Erythroblast (primary cell): ENCODE measurements around the gene WAC.

Experiments
- GATA1 ChIP-seq: IDR thresholded peaks from 2 replicates; pipeline ENCODE4 v1.6.1; 2011; ENCODE audit warnings: low read depth, mild to moderate bottlenecking, control low read depth, low read length, moderate library complexity
- POLR2A ChIP-seq: IDR thresholded peaks from 2 replicates; pipeline ENCODE4 v1.6.1; 2011; ENCODE audit warnings: mild to moderate bottlenecking, low read length

DNA sequence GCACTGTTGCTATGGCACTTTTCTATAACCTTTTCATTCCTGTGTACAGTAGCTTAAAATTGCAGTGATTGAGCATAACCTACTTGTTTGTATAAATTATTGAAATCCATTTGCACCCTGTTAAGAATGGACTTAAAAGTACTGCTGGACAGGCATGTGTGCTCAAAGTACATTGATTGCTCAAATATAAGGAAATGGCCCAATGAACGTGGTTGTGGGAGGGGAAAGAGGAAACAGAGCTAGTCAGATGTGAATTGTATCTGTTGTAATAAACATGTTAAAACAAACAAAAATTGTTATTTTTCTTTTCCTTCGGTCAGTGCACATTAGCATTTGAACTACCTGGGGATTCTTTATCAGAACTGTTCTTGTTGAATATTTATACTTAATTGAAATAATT is 87.3 kb downstream of the WAC start:
- TF ChIP-seq POLR2A (no peak), GATA1 (no peak)
